Natural killer cell (primary cell): ENCODE results near the gene DPYSL3. TPM values are rescaled to one million over a fixed set of nuclear protein-coding genes. Genes with fewer than 3 reads are reported as not detected.

Experiments
- ATAC-seq, 3 donors: fragments of 150-1000 bp in 2 of 3; fragments of 200-7000 bp in 1 of 3; cut with Tn5 transposase; 1 replicate in 1 of 3; 2 replicates in 2 of 3; pipeline ENCODE4 v1.10.0; 2021; ENCODE audit warnings: mild to moderate bottlenecking in 2 of 3, moderate library complexity in 2 of 3
- DNase-seq, 2 donors: peaks; one replicate each; pipeline versions ENCODE4 v3.0.0 to v3.0.0-alpha.2; 2013 to 2021; ENCODE audit warnings: mixed read lengths in 1 of 2
- H3K27ac ChIP-seq: one replicate; pipeline ENCODE4 v1.5.1; 2013; ENCODE audit warnings: mild to moderate bottlenecking, low read length
- H3K27me3 ChIP-seq: one replicate; pipeline ENCODE4 v1.6.1; 2013; ENCODE audit warnings: low read length; ENCODE audit not compliant: control insufficient read depth, insufficient read depth
- H3K36me3 ChIP-seq: one replicate; pipeline ENCODE4 v1.6.1; 2013; ENCODE audit warnings: low read length; ENCODE audit not compliant: control insufficient read depth, insufficient read depth
- H3K4me1 ChIP-seq: one replicate; pipeline ENCODE4 v1.6.1; 2013; ENCODE audit warnings: low read length; ENCODE audit not compliant: control insufficient read depth, insufficient read depth
- H3K4me3 ChIP-seq: one replicate; pipeline ENCODE4 v1.5.1; 2013; ENCODE audit warnings: low read length
- H3K9me3 ChIP-seq: one replicate; pipeline ENCODE4 v1.6.1; 2013; ENCODE audit warnings: low read length; ENCODE audit not compliant: control insufficient read depth, insufficient read depth
- H3K27ac Mint-ChIP-seq, 2 donors: one replicate each; pipeline ENCODE4 v1.8.0; 2022; ENCODE audit warnings: mild to moderate bottlenecking in 2 of 2, mixed read lengths in 2 of 2, moderate library complexity in 1 of 2
- H3K27me3 Mint-ChIP-seq, 2 donors: one replicate each; pipeline ENCODE4 v1.8.0; 2022; ENCODE audit warnings: low read depth in 2 of 2, mixed read lengths in 2 of 2
- H3K36me3 Mint-ChIP-seq: one replicate; pipeline ENCODE4 v1.8.0; 2022; ENCODE audit warnings: mixed read lengths
- H3K4me1 Mint-ChIP-seq, 2 donors: one replicate each; pipeline ENCODE4 v1.8.0; 2022; ENCODE audit warnings: mixed read lengths in 2 of 2
- H3K4me3 Mint-ChIP-seq: one replicate; pipeline ENCODE4 v1.8.0; 2022; ENCODE audit warnings: mild to moderate bottlenecking, moderate library complexity, mixed read lengths
- H3K9me3 Mint-ChIP-seq, 2 donors: one replicate each; pipeline ENCODE4 v1.8.0; 2022; ENCODE audit warnings: mixed read lengths in 2 of 2
- WGBS: methylation state at CpG from one replicate; pipeline ENCODE4 v1.1.7; 2013; ENCODE audit warnings: missing lambda C conversion rate; ENCODE audit not compliant: insufficient coverage; 5-methylcytosine and 5-hydroxymethylcytosine counted together
- intact Hi-C: fragments of 100-400 bp; cut with micrococcal nuclease; formaldehyde crosslinking; loops from one replicate; pipeline ENCODE4 v1.14.2; 2022
- total RNA-seq, 4 donors: library from RNA; stranded (reverse); fragments of 120-200 nt in 1 of 4; gene quantifications; one replicate each; pipeline versions ENCODE4 v1.2.3 to v1.2.4, GENCODE V29; 2013 to 2022
- TF ChIP-seq, protein P1 (sequence below): fragments of 200-600 bp; IDR thresholded peaks from one replicate; pipeline ENCODE4 v1.8.0; 2022; ENCODE audit warnings: antibody characterized with exemption

Gene DPYSL3
- total RNA-seq, 3 donors from 2014 or later (not counting 1 experiment from before 2014, with no cell fraction given), result not detected

DNA sequence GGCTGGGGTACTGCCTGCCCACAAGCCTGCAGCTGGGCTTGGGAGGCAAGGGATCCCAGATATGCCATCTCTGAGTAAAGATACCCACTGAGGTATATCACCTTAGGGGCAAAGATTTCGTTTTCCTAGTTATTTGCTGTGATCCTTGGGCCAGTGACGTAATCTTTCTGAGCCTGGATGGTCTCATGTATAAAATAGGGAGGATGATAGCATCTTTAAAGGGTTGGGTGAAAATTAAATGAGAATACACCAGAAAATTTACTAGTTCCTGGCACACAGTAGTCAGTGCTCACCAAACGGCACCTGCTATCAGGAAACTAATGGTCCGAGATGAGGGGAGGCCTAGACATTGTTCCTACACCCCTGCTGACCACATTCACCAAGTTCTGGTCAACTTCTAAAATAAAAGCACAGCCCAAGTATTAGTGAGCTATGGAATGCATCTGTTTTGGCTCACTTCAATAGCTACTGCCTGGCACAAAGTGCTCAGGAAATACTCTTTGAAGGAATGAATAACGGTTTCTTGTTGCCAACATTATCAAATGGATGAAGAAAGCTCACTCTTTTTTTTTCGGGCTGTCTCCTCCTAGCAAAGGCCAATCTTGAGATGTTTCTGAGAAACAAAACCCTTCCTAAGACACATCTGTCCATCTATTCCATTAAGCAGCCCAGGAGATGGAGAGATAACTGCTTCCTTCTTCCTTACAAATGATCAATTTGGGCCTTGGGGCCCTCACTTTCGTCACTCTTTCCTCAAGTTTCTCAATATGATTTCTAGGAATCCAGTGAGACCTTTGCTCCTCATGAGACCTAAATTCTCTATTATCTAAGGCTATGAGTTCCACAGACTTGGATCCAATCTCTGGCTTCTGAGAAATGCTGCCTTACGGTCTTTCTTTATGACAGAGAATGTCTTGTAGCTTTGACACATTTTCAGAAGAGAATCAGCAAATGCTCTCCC, 98.2 kb downstream of the DPYSL3 start:
- TF ChIP-seq, protein P1, sequence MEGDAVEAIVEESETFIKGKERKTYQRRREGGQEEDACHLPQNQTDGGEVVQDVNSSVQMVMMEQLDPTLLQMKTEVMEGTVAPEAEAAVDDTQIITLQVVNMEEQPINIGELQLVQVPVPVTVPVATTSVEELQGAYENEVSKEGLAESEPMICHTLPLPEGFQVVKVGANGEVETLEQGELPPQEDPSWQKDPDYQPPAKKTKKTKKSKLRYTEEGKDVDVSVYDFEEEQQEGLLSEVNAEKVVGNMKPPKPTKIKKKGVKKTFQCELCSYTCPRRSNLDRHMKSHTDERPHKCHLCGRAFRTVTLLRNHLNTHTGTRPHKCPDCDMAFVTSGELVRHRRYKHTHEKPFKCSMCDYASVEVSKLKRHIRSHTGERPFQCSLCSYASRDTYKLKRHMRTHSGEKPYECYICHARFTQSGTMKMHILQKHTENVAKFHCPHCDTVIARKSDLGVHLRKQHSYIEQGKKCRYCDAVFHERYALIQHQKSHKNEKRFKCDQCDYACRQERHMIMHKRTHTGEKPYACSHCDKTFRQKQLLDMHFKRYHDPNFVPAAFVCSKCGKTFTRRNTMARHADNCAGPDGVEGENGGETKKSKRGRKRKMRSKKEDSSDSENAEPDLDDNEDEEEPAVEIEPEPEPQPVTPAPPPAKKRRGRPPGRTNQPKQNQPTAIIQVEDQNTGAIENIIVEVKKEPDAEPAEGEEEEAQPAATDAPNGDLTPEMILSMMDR, result no peak
- Histone ChIP-seq H3K36me3 (no peaks in the 10 kb centered on the region), H3K27ac (no peak overlapping the region), H3K4me3 (no peak overlapping the region), H3K27me3 (no peaks in the 10 kb centered on the region), H3K4me1 (no peaks in the 10 kb centered on the region), H3K9me3 (no peaks in the 10 kb centered on the region)
- Mint-ChIP-seq H3K4me3 (no peak overlapping the region), H3K27me3 (peaks cover 10% of the 10 kb centered on the region in 2 donors), H3K4me1 (no peaks in the 10 kb centered on the region), H3K27ac (no peak overlapping the region), H3K9me3 (no peaks in the 10 kb centered on the region), H3K36me3 (no peaks in the 10 kb centered on the region)
- intact Hi-C loops, result no loop called here
- ATAC-seq (no peak), DNase-seq (no peak)
- WGBS, result 77% methylated on average over 8 of the region's 8 CpGs

DNA sequence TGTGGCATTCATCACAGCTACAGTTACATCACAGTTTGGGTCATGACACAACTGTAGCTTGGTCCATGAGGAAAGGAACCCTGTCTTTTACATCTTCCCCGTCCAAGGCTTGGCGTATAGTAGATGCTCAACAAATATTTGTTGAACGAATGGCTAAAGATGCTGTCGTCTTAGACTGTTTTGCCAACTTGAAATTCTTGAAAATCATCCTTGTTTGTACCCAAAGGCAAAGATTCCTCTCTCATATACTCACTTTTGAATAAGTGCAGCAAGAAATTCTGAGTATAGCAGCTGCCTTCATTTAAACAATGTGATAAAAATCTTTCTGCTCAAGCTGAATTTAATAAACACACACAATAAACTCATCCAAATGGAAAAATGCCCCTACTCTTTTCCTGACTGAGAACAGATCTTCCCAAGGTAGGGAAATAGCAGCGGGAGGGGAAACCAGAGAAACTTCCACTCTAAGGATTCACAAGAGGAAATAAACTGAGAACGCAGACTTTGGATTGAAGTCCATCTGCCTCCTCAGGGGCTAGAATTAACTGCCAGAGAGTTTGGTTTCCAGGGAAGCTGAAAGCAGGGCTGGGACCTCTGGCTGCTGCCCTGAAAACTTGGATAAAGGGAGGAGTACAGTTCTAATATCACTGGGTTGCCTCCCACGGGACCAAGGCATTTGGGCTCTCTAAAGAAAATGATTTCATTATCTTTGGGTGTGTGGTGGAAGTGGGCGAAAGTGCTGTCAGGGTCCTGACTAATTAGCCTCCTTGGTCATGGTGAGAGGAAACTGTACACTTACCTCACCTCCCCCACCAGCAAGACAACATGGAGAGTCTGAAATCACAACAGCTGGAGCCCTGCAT, 99.1 kb downstream of the DPYSL3 start:
- no peaks in the 10 kb centered on the region for H3K4me1 Mint-ChIP-seq
- no peak overlapping the region for H3K4me3 Mint-ChIP-seq
- DNase-seq (no peak), ATAC-seq (no peak)
- H3K27ac Mint-ChIP-seq, result no peak overlapping the region
- H3K9me3 ChIP-seq, result no peaks in the 10 kb centered on the region
- H3K4me1 ChIP-seq, result no peaks in the 10 kb centered on the region
- no peaks in the 10 kb centered on the region for H3K9me3 Mint-ChIP-seq
- H3K27ac ChIP-seq, result no peak overlapping the region
- H3K36me3 ChIP-seq, result no peaks in the 10 kb centered on the region
- intact Hi-C loops, result no loop called here
- H3K27me3 Mint-ChIP-seq, result peaks cover 10% of the 10 kb centered on the region in 2 donors
- H3K36me3 Mint-ChIP-seq, result no peaks in the 10 kb centered on the region
- TF ChIP-seq, protein P1, result no peak
- WGBS, result 86% methylated on average over 7 of the region's 8 CpGs
- H3K27me3 ChIP-seq, result no peaks in the 10 kb centered on the region
- no peak overlapping the region for H3K4me3 ChIP-seq

DNA sequence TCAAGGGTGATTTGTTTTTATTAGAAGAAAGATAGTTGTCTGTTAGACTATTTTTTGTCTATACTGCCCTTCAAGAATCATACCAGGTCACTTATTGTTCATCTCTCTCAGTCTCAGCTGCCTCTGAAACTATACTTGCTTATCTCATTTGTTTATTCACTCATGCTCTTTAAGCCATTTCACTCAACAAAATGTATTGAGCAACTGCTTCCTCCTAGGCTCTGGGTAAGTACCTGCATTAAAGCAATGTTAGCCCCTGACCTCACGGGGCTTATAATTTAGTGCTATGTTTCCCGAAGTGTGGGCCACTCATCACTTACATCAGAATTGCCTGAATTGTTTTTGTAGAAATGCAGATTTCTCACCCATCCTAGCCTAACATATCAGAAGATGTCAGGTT, 100.9 kb downstream of the DPYSL3 start:
- WGBS, result 100% methylated on average over 2 of the region's 2 CpGs
- Histone ChIP-seq H3K4me3 (no peak overlapping the region), H3K27ac (no peak overlapping the region), H3K36me3 (no peaks in the 10 kb centered on the region), H3K9me3 (no peaks in the 10 kb centered on the region), H3K27me3 (no peaks in the 10 kb centered on the region), H3K4me1 (no peaks in the 10 kb centered on the region)
- ATAC-seq (no peak), DNase-seq (no peak)
- Mint-ChIP-seq H3K27ac (no peak overlapping the region), H3K9me3 (no peaks in the 10 kb centered on the region), H3K27me3 (peaks cover 5% of the 10 kb centered on the region in 2 donors), H3K4me1 (no peaks in the 10 kb centered on the region), H3K4me3 (no peak overlapping the region), H3K36me3 (no peaks in the 10 kb centered on the region)
- TF ChIP-seq, protein P1, result no peak
- intact Hi-C loops, result no loop called here
